Endothelial cell of umbilical vein (primary cell): ENCODE results near the gene CCN2. TPM values are rescaled to one million over a fixed set of nuclear protein-coding genes. Genes with fewer than 3 reads are reported as not detected.

Experiments used
- BruUV-seq: library from RNA; stranded (reverse); fragments of 400-500 nt; replicated peaks from 2 replicates; lab custom pipeline; 2021; lab: Mats Ljungman, UMichigan
- CTCF ChIA-PET: fragments of 300-600, 350-600 bp; sonication (Branson Sonifier 250); formaldehyde crosslinking; loops from one replicate; lab custom pipeline; 2021; ENCODE audit warnings: antibody characterized with exemption, inconsistent platforms; lab: Charles Lee
- POLR2A ChIA-PET: fragments of 300-600, 350-600 bp; sonication (Branson Sonifier 250); formaldehyde crosslinking; loops from one replicate; lab custom pipeline; 2021; ENCODE audit warnings: antibody characterized with exemption, inconsistent platforms; lab: Charles Lee
- DNase-seq: peaks from one replicate; pipeline ENCODE4 v3.0.0-alpha.2; 2011; ENCODE audit warnings: low read depth, low spot score
- FAIRE-seq: peaks from 2 replicates; lab custom pipeline; 2011; peaks lifted over from hg19 to GRCh38; lab: Jason Lieb, UNC
- H2AFZ ChIP-seq: 2 replicates; pipeline ENCODE4 v1.6.0; 2012; ENCODE audit warnings: low read depth, low read length, control low read depth, inconsistent platforms
- H3K27ac ChIP-seq: 2 replicates; pipeline ENCODE4 v1.5.1; 2011; ENCODE audit warnings: low read depth, mild to moderate bottlenecking, control low read depth, low read length, moderate library complexity; ENCODE audit not compliant: insufficient read depth
- H3K27me3 ChIP-seq, 2 experiments: 2 replicates each; pipeline versions ENCODE4 v1.6.0 to v1.6.1; 2011; ENCODE audit warnings: low read length in 2 of 2, mixed read lengths in 1 of 2; ENCODE audit not compliant: control insufficient read depth in 2 of 2, insufficient read depth in 2 of 2
- H3K36me3 ChIP-seq, 2 experiments: 2 replicates in 1 of 2; 3 replicates in 1 of 2; pipeline ENCODE4 v1.5.1; 2011; ENCODE audit warnings: low read length in 2 of 2, mild to moderate bottlenecking in 1 of 2, moderate library complexity in 1 of 2; ENCODE audit not compliant: control insufficient read depth in 2 of 2, insufficient read depth in 2 of 2; ENCODE audit errors: extremely low read depth in 1 of 2
- H3K4me1 ChIP-seq: 3 replicates; pipeline ENCODE4 v1.5.1; 2011; ENCODE audit warnings: mild to moderate bottlenecking, low read length; ENCODE audit not compliant: control insufficient read depth, insufficient read depth; ENCODE audit errors: extremely low read depth
- H3K4me2 ChIP-seq: 2 replicates; pipeline ENCODE4 v1.6.1; 2011; ENCODE audit warnings: low read length, control low read depth, mixed read lengths; ENCODE audit not compliant: insufficient read depth
- H3K4me3 ChIP-seq, 3 experiments: fragments of 200-600 bp in 1 of 3; sonication (generic), shearing (Covaris generic) in 1 of 3; replicated peaks in 1 of 3; 2 replicates each; pipeline ENCODE4 v1.5.1; 2011 to 2016; ENCODE audit warnings: control low read depth in 3 of 3, low read length in 3 of 3, mild to moderate bottlenecking in 2 of 3, inconsistent platforms in 1 of 3, low read depth in 1 of 3, moderate library complexity in 1 of 3; ENCODE audit not compliant: insufficient read depth in 1 of 3
- H3K79me2 ChIP-seq: 2 replicates; pipeline ENCODE4 v1.6.0; 2012; ENCODE audit warnings: low read length, inconsistent platforms; ENCODE audit not compliant: control insufficient read depth, insufficient read depth
- H3K9ac ChIP-seq: replicated peaks from 2 replicates; pipeline ENCODE3; 2011; ENCODE audit warnings: low read length, control low read depth; ENCODE audit not compliant: insufficient read depth; ENCODE audit errors: extremely low read depth
- H3K9me1 ChIP-seq: replicated peaks from 3 replicates; pipeline ENCODE4 v1.6.0; 2011; ENCODE audit warnings: mild to moderate bottlenecking, low read length; ENCODE audit not compliant: control insufficient read depth, insufficient read depth; ENCODE audit errors: extremely low read depth
- H3K9me3 ChIP-seq: replicated peaks from 2 replicates; pipeline ENCODE4 v1.5.1; 2012; ENCODE audit warnings: low read length, inconsistent platforms; ENCODE audit not compliant: control insufficient read depth, insufficient read depth
- H4K20me1 ChIP-seq: replicated peaks from 2 replicates; pipeline ENCODE3; 2011; ENCODE audit warnings: mild to moderate bottlenecking, low read length; ENCODE audit not compliant: control insufficient read depth, insufficient read depth; ENCODE audit errors: extremely low read depth
- EZH2 ChIP-seq: IDR thresholded peaks from 2 replicates; pipeline ENCODE4 v1.6.1; 2012; ENCODE audit warnings: borderline replicate concordance, low read depth, mild to moderate bottlenecking, moderate library complexity, low read length, inconsistent platforms; ENCODE audit not compliant: severe bottlenecking
- JUN ChIP-seq: IDR thresholded peaks from 2 replicates; pipeline ENCODE4 v1.6.1; 2011; ENCODE audit warnings: borderline replicate concordance, low read depth; ENCODE audit not compliant: insufficient read length, insufficient read depth
- POLR2A ChIP-seq: IDR thresholded peaks from 2 replicates; pipeline ENCODE4 v1.6.1; 2012; ENCODE audit warnings: low read depth, mild to moderate bottlenecking, control low read depth, low read length
- POLR2AphosphoS5 ChIP-seq: IDR thresholded peaks from 2 replicates; pipeline ENCODE4 v1.6.1; 2012; ENCODE audit warnings: low read depth, mild to moderate bottlenecking, control low read depth, low read length, moderate library complexity; ENCODE audit not compliant: insufficient read depth
- dilution Hi-C: fragments of 300-500 bp; cut with MboI; formaldehyde crosslinking; loops from one replicate; pipeline ENCODE4 v1.15.0; 2019; ENCODE audit warnings: low sequenced_read_pairs; ENCODE audit not compliant: extremely low pct_ligation_motif_present
- intact Hi-C: fragments of 100-400 bp; cut with micrococcal nuclease; formaldehyde crosslinking; loops from one replicate; pipeline ENCODE4 v1.10.0; 2022
- polyA plus RNA-seq, 4 experiments: library from polyadenylated mRNA; depleted of rRNA in 3 of 4; stranded (reverse) in 3 of 4; unstranded in 1 of 4; fragments of >200 nt; gene quantifications; 2 replicates each; pipeline versions ENCODE4 v1.2.1 to v1.2.3, GENCODE V29; 2011 to 2012; ENCODE audit warnings: missing spikeins in 1 of 4
- total RNA-seq: library from RNA; stranded (reverse); gene quantifications from 2 replicates; pipeline ENCODE4 v1.2.3, GENCODE V29; 2021

The CCN2 gene
- total and polyA plus RNA-seq, 2 donors (not counting 3 experiments of a cell fraction or from before 2014, with no cell fraction given) = 1,926 to 2,488 TPM

DNA sequence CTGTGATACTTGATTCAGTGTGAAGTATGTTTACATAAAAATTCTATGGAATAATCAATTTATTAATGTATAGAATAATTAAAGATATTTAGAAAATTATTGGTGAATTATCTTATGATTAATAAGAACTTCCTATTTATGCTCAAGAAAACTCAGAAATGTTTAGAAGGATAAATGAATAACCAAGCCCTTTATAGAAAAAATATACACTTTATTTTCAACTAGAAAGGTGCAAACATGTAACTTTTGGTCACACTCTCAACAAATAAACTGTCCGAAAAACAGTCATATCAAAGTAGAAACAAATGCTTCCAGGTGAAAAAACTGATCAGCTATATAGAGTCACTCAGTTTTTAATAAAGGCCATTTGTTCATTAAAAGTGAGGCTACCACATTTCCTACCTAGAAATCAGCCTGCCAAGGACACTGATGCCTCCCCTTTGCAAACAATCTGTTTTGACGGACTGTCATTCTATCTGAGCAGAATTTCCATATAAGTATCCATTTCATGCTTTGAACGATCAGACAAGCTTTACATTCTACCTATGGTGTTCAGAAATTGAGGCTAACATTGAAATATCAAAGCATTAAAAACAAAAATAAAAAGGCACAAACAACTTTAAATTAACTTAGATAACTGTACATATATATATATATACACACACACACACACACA lies 3.0 kb downstream of the CCN2 start:
- Histone ChIP-seq H3K4me3 (peak overlapping the region in 2 of 3 experiments; percentile 88 to 93), H2AFZ (no peak overlapping the region), H3K27me3 (no peaks in the 10 kb centered on the region), H3K9ac (peak overlapping the region; percentile 98), H3K4me1 (peaks cover 17% of the 10 kb centered on the region), H3K27ac (peak overlapping the region; percentile 69), H3K4me2 (peak overlapping the region; percentile 59), H3K36me3 (peaks cover 10 to 11% of the 10 kb centered on the region in 2 experiments), H3K9me1 (no peaks in the 10 kb centered on the region), H3K9me3 (no peaks in the 10 kb centered on the region), H3K79me2 (peaks cover 30% of the 10 kb centered on the region), H4K20me1 (no peaks in the 10 kb centered on the region)
- BruUV-seq = no TSS peak
- POLR2A ChIA-PET = interaction anchor here (0.9 to 7.3 kb wide), 9 partner anchors 12 to 270 kb away, joined by 3 to 200 read pairs (median 4); no protein-coding TSS in a partner anchor
- CTCF ChIA-PET = interaction anchor here (1.0 to 7.2 kb wide), 7 partner anchors 16 to 332 kb away, joined by 3 to 74 read pairs (median 4); no protein-coding TSS in a partner anchor
- DNase-seq (peak; percentile 83), FAIRE-seq (no peak)
- TF ChIP-seq POLR2AphosphoS5 (peak; percentile 94), JUN (no peak), POLR2A (peak; percentile 61), EZH2 (no peak)
- dilution Hi-C loops (no loop called here), intact Hi-C loops (no loop called here)
